ENCODE measurements around the gene OR6V1. TPM values are rescaled to one million over a fixed set of nuclear protein-coding genes. Genes with fewer than 3 reads are reported as not detected.

OR6V1 gene
- total RNA-seq, 2 experiments from 2014 or later = not detected

DNA sequence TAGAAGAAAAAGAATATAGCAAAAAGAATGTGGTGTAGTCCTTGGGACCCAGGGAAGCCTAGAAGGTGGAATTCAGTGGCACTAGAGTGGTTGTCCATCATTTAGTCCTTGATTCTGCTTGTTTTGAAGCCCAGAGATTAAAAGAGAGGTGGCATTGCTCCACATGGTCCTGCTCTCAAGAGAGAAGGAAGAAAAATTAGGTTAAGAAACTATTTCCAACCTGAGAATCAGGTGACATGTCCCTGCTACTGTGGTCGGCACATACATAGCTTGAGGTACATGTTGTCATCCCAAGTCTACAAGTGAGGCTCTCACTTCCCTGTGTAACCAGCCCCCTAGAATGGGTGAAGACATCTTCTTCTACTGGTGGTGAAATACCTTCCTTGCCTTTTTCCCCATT, 25.1 kb upstream of the OR6V1 start, which contains the start of gene OR9A2:
Gene OR9A2 (minus strand): TSS at position 101 of the 400 bp plus-strand sequence. CDS start 0 bp downstream, at position 101.
- Histone ChIP-seq H3K4me1 (ENCODE audit: insufficient read depth, low read length, poor library complexity, severe bottlenecking) (no peaks in the 10 kb centered on the region), H4K20me1 (ENCODE audit: insufficient read depth, low read length) (no peaks in the 10 kb centered on the region), H3K4me3 (ENCODE audit: low read depth, low read length, poor library complexity, severe bottlenecking) (no peak within 1 kb of the TSS), H3K36me3 (ENCODE audit: insufficient read depth, low read length) (no peaks in the 10 kb centered on the region), H3K4me2 (ENCODE audit: low read length) (no peak within 1 kb of the TSS), H3K9me2 (ENCODE audit: insufficient read depth, low read length) (no peaks in the 10 kb centered on the region), H3K79me2 (ENCODE audit: insufficient read depth, low read depth, low read length) (no peaks in the 10 kb centered on the region), H3K9me3 (ENCODE audit: low read length) (no peaks in the 10 kb centered on the region), H3K27ac (ENCODE audit: low read depth, low read length, poor library complexity, severe bottlenecking) (no peak within 1 kb of the TSS), H2AFZ (ENCODE audit: low read length) (no peak within 1 kb of the TSS)
- no TSS peak for BruUV-seq (replicated peaks)
- ChIA-PET POLR2A (no interaction called here), CTCF (ENCODE audit: unreplicated experiment) (no interaction called here)
- DNase-seq (ENCODE audit: low spot score) = no peak
- intact Hi-C loops (cut with micrococcal nuclease; ENCODE audit: unreplicated experiment) = no loop called here
- no peak for TF ChIP-seq EZH2phosphoT487 (IDR thresholded peaks at IDR 0.05; ENCODE audit: borderline replicate concordance, low read depth, low read length)
- TF ChIP-seq, protein P1, sequence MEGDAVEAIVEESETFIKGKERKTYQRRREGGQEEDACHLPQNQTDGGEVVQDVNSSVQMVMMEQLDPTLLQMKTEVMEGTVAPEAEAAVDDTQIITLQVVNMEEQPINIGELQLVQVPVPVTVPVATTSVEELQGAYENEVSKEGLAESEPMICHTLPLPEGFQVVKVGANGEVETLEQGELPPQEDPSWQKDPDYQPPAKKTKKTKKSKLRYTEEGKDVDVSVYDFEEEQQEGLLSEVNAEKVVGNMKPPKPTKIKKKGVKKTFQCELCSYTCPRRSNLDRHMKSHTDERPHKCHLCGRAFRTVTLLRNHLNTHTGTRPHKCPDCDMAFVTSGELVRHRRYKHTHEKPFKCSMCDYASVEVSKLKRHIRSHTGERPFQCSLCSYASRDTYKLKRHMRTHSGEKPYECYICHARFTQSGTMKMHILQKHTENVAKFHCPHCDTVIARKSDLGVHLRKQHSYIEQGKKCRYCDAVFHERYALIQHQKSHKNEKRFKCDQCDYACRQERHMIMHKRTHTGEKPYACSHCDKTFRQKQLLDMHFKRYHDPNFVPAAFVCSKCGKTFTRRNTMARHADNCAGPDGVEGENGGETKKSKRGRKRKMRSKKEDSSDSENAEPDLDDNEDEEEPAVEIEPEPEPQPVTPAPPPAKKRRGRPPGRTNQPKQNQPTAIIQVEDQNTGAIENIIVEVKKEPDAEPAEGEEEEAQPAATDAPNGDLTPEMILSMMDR (conservative IDR thresholded peaks at IDR 0.05; ENCODE audit: low read length) = no peak

DNA sequence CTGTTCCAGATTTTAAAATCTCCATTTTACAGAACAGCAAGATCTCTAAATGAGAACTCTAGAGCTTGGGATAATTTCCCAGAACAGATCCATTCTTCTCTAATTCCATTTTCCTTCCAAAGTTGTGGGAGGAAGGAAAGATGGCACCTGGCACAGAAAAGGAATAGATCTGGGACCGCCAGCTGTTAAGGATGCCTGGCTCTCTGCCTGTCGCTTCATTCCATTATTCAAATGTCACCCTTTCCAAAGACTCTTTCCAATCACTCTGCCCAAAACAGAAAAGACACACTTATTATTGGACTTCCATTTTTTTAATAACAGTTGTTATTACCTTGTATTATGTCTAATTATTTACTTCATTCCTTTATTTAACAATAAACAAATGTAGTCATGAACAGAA, 24.5 kb upstream of the OR6V1 start:
- Histone ChIP-seq H3K4me1 (ENCODE audit: insufficient read depth, low read length, poor library complexity, severe bottlenecking) (no peaks in the 10 kb centered on the region), H3K27ac (ENCODE audit: low read depth, low read length, poor library complexity, severe bottlenecking) (no peak overlapping the region), H2AFZ (ENCODE audit: low read length) (no peak overlapping the region), H3K4me2 (ENCODE audit: low read length) (no peak overlapping the region), H3K4me3 (ENCODE audit: low read depth, low read length, poor library complexity, severe bottlenecking) (no peak overlapping the region), H3K79me2 (ENCODE audit: insufficient read depth, low read depth, low read length) (no peaks in the 10 kb centered on the region), H3K9me3 (ENCODE audit: low read length) (no peaks in the 10 kb centered on the region), H3K36me3 (ENCODE audit: insufficient read depth, low read length) (no peaks in the 10 kb centered on the region), H3K9me2 (ENCODE audit: insufficient read depth, low read length) (no peaks in the 10 kb centered on the region), H4K20me1 (ENCODE audit: insufficient read depth, low read length) (no peaks in the 10 kb centered on the region)
- no peak for DNase-seq (ENCODE audit: low spot score)
- no TSS peak for BruUV-seq (replicated peaks)
- CTCF ChIA-PET (ENCODE audit: unreplicated experiment) = no interaction called here
- intact Hi-C loops (cut with micrococcal nuclease; ENCODE audit: unreplicated experiment) = no loop called here
- POLR2A ChIA-PET = interaction anchor here (1.0 kb wide), 1 partner anchor 23 kb away, joined by 3 read pairs; no protein-coding TSS in a partner anchor
- TF ChIP-seq, protein P1 (conservative IDR thresholded peaks at IDR 0.05; ENCODE audit: low read length) = no peak
- TF ChIP-seq EZH2phosphoT487 (IDR thresholded peaks at IDR 0.05; ENCODE audit: borderline replicate concordance, low read depth, low read length) = no peak

DNA sequence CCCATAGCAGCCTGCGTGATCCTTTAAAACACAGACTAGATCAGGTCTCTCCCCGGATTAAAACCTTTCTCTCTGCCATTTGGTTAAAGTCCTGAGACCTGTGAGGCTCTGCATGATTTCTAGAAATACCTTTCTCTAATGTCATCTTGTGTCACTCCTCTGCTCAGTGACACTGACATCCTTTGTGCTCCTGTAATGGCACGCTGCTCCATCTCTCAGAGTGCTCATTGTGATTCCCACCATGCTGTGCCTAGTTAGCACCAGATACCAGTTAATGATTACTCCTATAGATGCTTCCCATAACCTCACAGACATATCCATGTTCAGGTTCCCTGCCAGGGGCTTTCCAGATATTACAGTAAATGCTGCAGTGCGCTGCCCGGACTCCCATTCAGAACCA, 13.5 kb upstream of the OR6V1 start:
- intact Hi-C loops (cut with micrococcal nuclease; ENCODE audit: unreplicated experiment) = no loop called here
- no peak overlapping the region for H3K4me3 ChIP-seq (ENCODE audit: low read depth, low read length, poor library complexity, severe bottlenecking)
- H4K20me1 ChIP-seq (ENCODE audit: insufficient read depth, low read length) = no peaks in the 10 kb centered on the region
- H3K4me2 ChIP-seq (ENCODE audit: low read length) = no peak overlapping the region
- H3K9me2 ChIP-seq (ENCODE audit: insufficient read depth, low read length) = no peaks in the 10 kb centered on the region
- POLR2A ChIA-PET = interaction anchor here (1.2 to 1.3 kb wide), 2 partner anchors 8 to 33 kb away, joined by 4 to 5 read pairs; no protein-coding TSS in a partner anchor
- DNase-seq (ENCODE audit: low spot score) = no peak
- CTCF ChIA-PET (ENCODE audit: unreplicated experiment) = no interaction called here
- no peak overlapping the region for H3K27ac ChIP-seq (ENCODE audit: low read depth, low read length, poor library complexity, severe bottlenecking)
- BruUV-seq (replicated peaks) = no TSS peak
- TF ChIP-seq, protein P1 (conservative IDR thresholded peaks at IDR 0.05; ENCODE audit: low read length) = no peak
- TF ChIP-seq EZH2phosphoT487 (IDR thresholded peaks at IDR 0.05; ENCODE audit: borderline replicate concordance, low read depth, low read length) = no peak
- H2AFZ ChIP-seq (ENCODE audit: low read length) = no peak overlapping the region
- no peaks in the 10 kb centered on the region for H3K4me1 ChIP-seq (ENCODE audit: insufficient read depth, low read length, poor library complexity, severe bottlenecking)
- no peaks in the 10 kb centered on the region for H3K36me3 ChIP-seq (ENCODE audit: insufficient read depth, low read length)
- H3K79me2 ChIP-seq (ENCODE audit: insufficient read depth, low read depth, low read length) = no peaks in the 10 kb centered on the region
- H3K9me3 ChIP-seq (ENCODE audit: low read length) = no peaks in the 10 kb centered on the region
